Measurements from ENCODE around the gene SCAMP2.

Gene SCAMP2

DNA sequence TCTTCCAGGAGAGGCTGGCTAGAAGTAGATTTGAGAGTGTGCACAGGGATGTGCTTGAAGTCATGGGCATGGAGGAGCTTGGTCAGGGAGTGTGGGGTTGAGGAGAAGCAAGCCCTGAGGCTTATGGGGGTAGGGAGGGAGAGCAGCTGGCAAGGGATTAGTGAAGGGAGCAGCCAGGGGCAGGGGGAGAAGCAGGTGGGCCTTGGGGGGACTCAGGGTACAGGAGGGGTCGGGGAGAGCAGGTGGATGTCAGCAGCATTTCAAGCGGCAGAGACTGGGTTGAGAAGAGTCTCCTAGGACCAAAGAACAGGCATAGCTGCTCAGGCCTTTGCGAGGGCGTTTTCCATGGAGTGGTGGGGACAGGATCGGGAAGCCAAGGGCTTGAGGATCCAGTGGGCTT lies 63.9 kb downstream of the SCAMP2 start:
- ChIA-PET POLR2A (no interaction called here), CTCF (interaction anchor here (0.8 to 1.5 kb wide), 3 partner anchors 21 to 145 kb away, joined by 3 to 4 read pairs (median 4); no protein-coding TSS in a partner anchor)
- Histone ChIP-seq H3K27me3 (replicated peaks in 2 of 5; ENCODE audit: control insufficient read depth in 4 of 5, insufficient read depth in 5 of 5, low read length in 4 of 5) (no peaks in the 10 kb centered on the region), H3K4me1 (ENCODE audit: control extremely low read depth in 1 of 4, control insufficient read depth in 4 of 4, insufficient read depth in 4 of 4, low read length in 3 of 4) (no peaks in the 10 kb centered on the region), H3K27ac (ENCODE audit: insufficient read depth in 1 of 2, low read depth in 1 of 2, low read length in 2 of 2, poor library complexity in 1 of 2, severe bottlenecking in 2 of 2) (no peak overlapping the region), H3K36me3 (ENCODE audit: control insufficient read depth in 4 of 4, insufficient read depth in 4 of 4, low read length in 3 of 4) (peaks cover 0 to 8% (median 4%) of the 10 kb centered on the region in 4 experiments), H3K4me3 (ENCODE audit: control insufficient read depth in 1 of 7, extremely low read depth in 1 of 7, insufficient read depth in 4 of 7, low read depth in 2 of 7, low read length in 6 of 7) (no peak overlapping the region), H3K9me3 (ENCODE audit: control extremely low read depth in 1 of 5, control insufficient read depth in 4 of 5, insufficient read depth in 2 of 5, low read depth in 1 of 5, low read length in 4 of 5) (no peaks in the 10 kb centered on the region)
- 91% methylated on average over 4 of the region's 5 CpGs for WGBS (ENCODE audit: insufficient coverage)
- DNase-seq: no peak

GRCh38 chr15:74808840-74809229 lies 64.3 kb downstream of the SCAMP2 start:
- no peaks in the 10 kb centered on the region for H3K27me3 ChIP-seq (replicated peaks in 2 of 5; ENCODE audit: control insufficient read depth in 4 of 5, insufficient read depth in 5 of 5, low read length in 4 of 5)
- no peak for DNase-seq
- no peaks in the 10 kb centered on the region for H3K9me3 ChIP-seq (ENCODE audit: control extremely low read depth in 1 of 5, control insufficient read depth in 4 of 5, insufficient read depth in 2 of 5, low read depth in 1 of 5, low read length in 4 of 5)
- ChIA-PET POLR2A (no interaction called here), CTCF (interaction anchor here (0.6 to 2.3 kb wide), 8 partner anchors 12 to 146 kb away, joined by 3 to 9 read pairs (median 4); no protein-coding TSS in a partner anchor)
- no peak overlapping the region for H3K27ac ChIP-seq (ENCODE audit: insufficient read depth in 1 of 2, low read depth in 1 of 2, low read length in 2 of 2, poor library complexity in 1 of 2, severe bottlenecking in 2 of 2)
- no peak overlapping the region for H3K4me3 ChIP-seq (ENCODE audit: control insufficient read depth in 1 of 7, extremely low read depth in 1 of 7, insufficient read depth in 4 of 7, low read depth in 2 of 7, low read length in 6 of 7)
- WGBS (ENCODE audit: insufficient coverage): 88% methylated on average over 2 of the region's 4 CpGs
- peaks cover 0 to 12% (median 6%) of the 10 kb centered on the region in 4 experiments for H3K36me3 ChIP-seq (ENCODE audit: control insufficient read depth in 4 of 4, insufficient read depth in 4 of 4, low read length in 3 of 4)
- H3K4me1 ChIP-seq (ENCODE audit: control extremely low read depth in 1 of 4, control insufficient read depth in 4 of 4, insufficient read depth in 4 of 4, low read length in 3 of 4): no peaks in the 10 kb centered on the region

- no peak overlapping the region for H3K27ac ChIP-seq (ENCODE audit: insufficient read depth in 1 of 2, low read depth in 1 of 2, low read length in 2 of 2, poor library complexity in 1 of 2, severe bottlenecking in 2 of 2)
- no peak for DNase-seq
- WGBS (ENCODE audit: insufficient coverage): 93% methylated on average over 15 of the region's 18 CpGs
- H3K9me3 ChIP-seq (ENCODE audit: control extremely low read depth in 1 of 5, control insufficient read depth in 4 of 5, insufficient read depth in 2 of 5, low read depth in 1 of 5, low read length in 4 of 5): no peaks in the 10 kb centered on the region
- ChIA-PET CTCF (interaction anchor here (0.6 to 2.3 kb wide), 9 partner anchors 9 to 68 kb away, joined by 3 to 9 read pairs (median 4); no protein-coding TSS in a partner anchor), POLR2A (no interaction called here)
- no peak overlapping the region for H3K4me3 ChIP-seq (ENCODE audit: control insufficient read depth in 1 of 7, extremely low read depth in 1 of 7, insufficient read depth in 4 of 7, low read depth in 2 of 7, low read length in 6 of 7)
- no peaks in the 10 kb centered on the region for H3K4me1 ChIP-seq (ENCODE audit: control extremely low read depth in 1 of 4, control insufficient read depth in 4 of 4, insufficient read depth in 4 of 4, low read length in 3 of 4)
- peaks cover 4 to 18% (median 11%) of the 10 kb centered on the region in 4 experiments for H3K36me3 ChIP-seq (ENCODE audit: control insufficient read depth in 4 of 4, insufficient read depth in 4 of 4, low read length in 3 of 4)
- no peaks in the 10 kb centered on the region for H3K27me3 ChIP-seq (replicated peaks in 2 of 5; ENCODE audit: control insufficient read depth in 4 of 5, insufficient read depth in 5 of 5, low read length in 4 of 5)
These were observed 64.9 kb downstream of the SCAMP2 start for GRCh38 chr15:74808078-74808839.

- ChIA-PET CTCF (interaction anchor here (0.6 to 2.3 kb wide), 10 partner anchors 10 to 203 kb away, joined by 3 to 9 read pairs (median 4); no protein-coding TSS in a partner anchor), POLR2A (no interaction called here)
- H3K27me3 ChIP-seq (replicated peaks in 2 of 5; ENCODE audit: control insufficient read depth in 4 of 5, insufficient read depth in 5 of 5, low read length in 4 of 5): no peaks in the 10 kb centered on the region
- no peak overlapping the region for H3K27ac ChIP-seq (ENCODE audit: insufficient read depth in 1 of 2, low read depth in 1 of 2, low read length in 2 of 2, poor library complexity in 1 of 2, severe bottlenecking in 2 of 2)
- no peaks in the 10 kb centered on the region for H3K4me1 ChIP-seq (ENCODE audit: control extremely low read depth in 1 of 4, control insufficient read depth in 4 of 4, insufficient read depth in 4 of 4, low read length in 3 of 4)
- H3K36me3 ChIP-seq (ENCODE audit: control insufficient read depth in 4 of 4, insufficient read depth in 4 of 4, low read length in 3 of 4): peaks cover 6 to 27% (median 16%) of the 10 kb centered on the region in 4 experiments
- 88% methylated on average over 5 of the region's 5 CpGs for WGBS (ENCODE audit: insufficient coverage)
- no peaks in the 10 kb centered on the region for H3K9me3 ChIP-seq (ENCODE audit: control extremely low read depth in 1 of 5, control insufficient read depth in 4 of 5, insufficient read depth in 2 of 5, low read depth in 1 of 5, low read length in 4 of 5)
- no peak for DNase-seq
- no peak overlapping the region for H3K4me3 ChIP-seq (ENCODE audit: control insufficient read depth in 1 of 7, extremely low read depth in 1 of 7, insufficient read depth in 4 of 7, low read depth in 2 of 7, low read length in 6 of 7)
These were observed 65.9 kb downstream of the SCAMP2 start for GRCh38 chr15:74807282-74807681.

- H3K27me3 ChIP-seq (replicated peaks in 2 of 5; ENCODE audit: control insufficient read depth in 4 of 5, insufficient read depth in 5 of 5, low read length in 4 of 5): no peaks in the 10 kb centered on the region
- ChIA-PET POLR2A (interaction anchor here (1.3 kb wide), 1 partner anchor 28 kb away, joined by 3 read pairs; no protein-coding TSS in a partner anchor), CTCF (interaction anchor here (1.1 to 20.4 kb wide), 9 partner anchors 12 to 170 kb away, joined by 3 to 1027 read pairs (median 7); partner anchors contain the start of gene CSK)
- no peaks in the 10 kb centered on the region for H3K9me3 ChIP-seq (ENCODE audit: control extremely low read depth in 1 of 5, control insufficient read depth in 4 of 5, insufficient read depth in 2 of 5, low read depth in 1 of 5, low read length in 4 of 5)
- 98% methylated on average over 5 of the region's 6 CpGs for WGBS (ENCODE audit: insufficient coverage)
- no peak overlapping the region for H3K27ac ChIP-seq (ENCODE audit: insufficient read depth in 1 of 2, low read depth in 1 of 2, low read length in 2 of 2, poor library complexity in 1 of 2, severe bottlenecking in 2 of 2)
- DNase-seq: no peak
- peaks cover 0 to 10% (median 8%) of the 10 kb centered on the region in 4 experiments for H3K4me1 ChIP-seq (ENCODE audit: control extremely low read depth in 1 of 4, control insufficient read depth in 4 of 4, insufficient read depth in 4 of 4, low read length in 3 of 4)
- peaks cover 10 to 50% (median 33%) of the 10 kb centered on the region in 4 experiments for H3K36me3 ChIP-seq (ENCODE audit: control insufficient read depth in 4 of 4, insufficient read depth in 4 of 4, low read length in 3 of 4)
- no peak overlapping the region for H3K4me3 ChIP-seq (ENCODE audit: control insufficient read depth in 1 of 7, extremely low read depth in 1 of 7, insufficient read depth in 4 of 7, low read depth in 2 of 7, low read length in 6 of 7)
These were observed 68.2 kb downstream of the SCAMP2 start for GRCh38 chr15:74804935-74805334.

DNA sequence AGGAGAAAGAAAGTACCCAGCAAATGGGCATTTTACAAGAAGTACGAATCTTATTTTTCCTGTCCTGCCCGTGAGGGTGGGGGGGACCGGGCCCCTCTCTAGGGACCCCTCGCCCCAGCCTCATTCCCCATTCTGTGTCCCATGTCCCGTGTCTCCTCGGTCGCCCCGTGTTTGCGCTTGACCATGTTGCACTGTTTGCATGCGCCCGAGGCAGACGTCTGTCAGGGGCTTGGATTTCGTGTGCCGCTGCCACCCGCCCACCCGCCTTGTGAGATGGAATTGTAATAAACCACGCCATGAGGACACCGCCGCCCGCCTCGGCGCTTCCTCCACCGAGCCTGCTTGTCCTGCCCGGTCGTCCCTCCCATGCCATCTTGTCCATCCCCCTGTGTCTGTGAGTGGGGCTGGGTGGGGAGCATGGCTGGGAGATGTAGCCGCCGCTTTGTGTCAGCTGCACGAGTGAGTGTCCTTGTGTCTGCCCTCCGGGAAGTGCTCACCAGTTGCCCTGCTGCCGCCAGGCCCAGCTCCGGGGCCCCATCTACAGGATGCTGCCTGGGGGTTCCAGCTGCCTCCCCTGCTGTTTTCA lies 70.2 kb downstream of the SCAMP2 start:
- WGBS (ENCODE audit: insufficient coverage): 95% methylated on average over 27 of the region's 31 CpGs
- ChIA-PET CTCF (interaction anchor here (0.9 to 20.4 kb wide), 3 partner anchors 9 to 171 kb away, joined by 3 to 1027 read pairs (median 4); partner anchors contain the start of gene CSK), POLR2A (interaction anchor here (0.7 kb wide), 1 partner anchor 15 kb away, joined by 4 read pairs; no protein-coding TSS in a partner anchor)
- peaks cover 0 to 29% (median 28%) of the 10 kb centered on the region in 4 experiments for H3K4me1 ChIP-seq (ENCODE audit: control extremely low read depth in 1 of 4, control insufficient read depth in 4 of 4, insufficient read depth in 4 of 4, low read length in 3 of 4)
- DNase-seq: no peak
- no peaks in the 10 kb centered on the region for H3K27me3 ChIP-seq (replicated peaks in 2 of 5; ENCODE audit: control insufficient read depth in 4 of 5, insufficient read depth in 5 of 5, low read length in 4 of 5)
- no peak overlapping the region for H3K4me3 ChIP-seq (ENCODE audit: control insufficient read depth in 1 of 7, extremely low read depth in 1 of 7, insufficient read depth in 4 of 7, low read depth in 2 of 7, low read length in 6 of 7)
- H3K9me3 ChIP-seq (ENCODE audit: control extremely low read depth in 1 of 5, control insufficient read depth in 4 of 5, insufficient read depth in 2 of 5, low read depth in 1 of 5, low read length in 4 of 5): no peaks in the 10 kb centered on the region
- peaks cover 13 to 70% (median 46%) of the 10 kb centered on the region in 4 experiments for H3K36me3 ChIP-seq (ENCODE audit: control insufficient read depth in 4 of 4, insufficient read depth in 4 of 4, low read length in 3 of 4)
- H3K27ac ChIP-seq (ENCODE audit: insufficient read depth in 1 of 2, low read depth in 1 of 2, low read length in 2 of 2, poor library complexity in 1 of 2, severe bottlenecking in 2 of 2): no peak overlapping the region

Data from common myeloid progenitor, CD34-positive (primary cell).